GM21526 (cell line): ENCODE data around the gene FAM200A.
A peak's percentile ranks its signal among the peaks of the same experiment; 100 is the strongest.
"Not testable (repeated sequence)": the region's sequence is repeated elsewhere in the genome, so short reads cannot be mapped to it uniquely, and the experiment has no call there.

Experiments used
- ATAC-seq: cut with Tn5 transposase; IDR thresholded peaks from one replicate; pipeline ENCODE4 v1.9.1; 2021; ENCODE audit warnings: moderate library complexity; ENCODE audit not compliant: unreplicated experiment, low FRiP score

The FAM200A gene

GRCh38 chr7:99504603-99505323, 47.2 kb downstream of the FAM200A start, which contains the start of gene ZKSCAN5:
Gene ZKSCAN5, plus strand, starts transcription at chr7:99504662. Its CDS starts 1,383 bp downstream, at chr7:99506045.
- peak; percentile 68 for ATAC-seq

GRCh38 chr7:99504281-99504602, 47.7 kb downstream of the FAM200A start:
- ATAC-seq = no peak

- ATAC-seq = not testable (repeated sequence)
These were observed 50.7 kb downstream of the FAM200A start for GRCh38 chr7:99501236-99501635.

GRCh38 chr7:99500637-99501009, 51.3 kb downstream of the FAM200A start:
- no peak for ATAC-seq

GRCh38 chr7:99499721-99500636, 51.9 kb downstream of the FAM200A start, which contains the start of gene ZNF394:
Gene ZNF394, minus strand, starts transcription at chr7:99500281. Its CDS starts 188 bp downstream, at chr7:99500093.
- peak; percentile 44 for ATAC-seq

- peak; percentile 12 for ATAC-seq
These were observed 52.6 kb downstream of the FAM200A start for GRCh38 chr7:99499371-99499720.

- no peak for ATAC-seq
These were observed 53.4 kb downstream of the FAM200A start for GRCh38 chr7:99498546-99498944.

- ATAC-seq = no peak
These were observed 54.0 kb downstream of the FAM200A start for GRCh38 chr7:99497766-99498545.
